Uterus (tissue), 4 donors: ENCODE measurements around the gene VEZT. TPM values are rescaled to one million over a fixed set of nuclear protein-coding genes. Genes with fewer than 3 reads are reported as not detected.

Experiments used
- DNase-seq, 2 donors: peaks; one replicate each; pipeline ENCODE4 v3.0.0-alpha.2; 2019 to 2020
- H3K27ac ChIP-seq, 2 donors: fragments of 200-600 bp; sonication (generic); 1 replicate in 1 of 2; 2 replicates in 1 of 2; pipeline ENCODE4 v1.5.1; 2016 to 2018
- H3K27me3 ChIP-seq, 2 donors: fragments of 200-600 bp; sonication (generic); one replicate each; pipeline ENCODE4 v1.5.1; 2018 to 2019; ENCODE audit warnings: control low read depth in 1 of 2
- H3K36me3 ChIP-seq, 2 donors: fragments of 200-600 bp; sonication (generic); one replicate each; pipeline ENCODE4 v1.5.1; 2019; ENCODE audit warnings: control low read depth in 1 of 2
- H3K4me1 ChIP-seq, 2 donors: fragments of 200-600 bp; sonication (generic); one replicate each; pipeline ENCODE4 v1.5.1; 2018 to 2019; ENCODE audit warnings: control low read depth in 1 of 2
- H3K4me3 ChIP-seq, 2 donors: fragments of 200-600 bp; sonication (generic); 1 replicate in 1 of 2; 2 replicates in 1 of 2; pipeline ENCODE4 v1.5.1; 2018 to 2019; ENCODE audit warnings: mild to moderate bottlenecking in 1 of 2
- H3K9me3 ChIP-seq, 2 donors: fragments of 200-600 bp; sonication (generic); one replicate each; pipeline ENCODE4 v1.5.1; 2019; ENCODE audit warnings: control low read depth in 1 of 2
- POLR2A ChIP-seq, 2 donors: fragments of 450-650 bp; IDR thresholded peaks; one replicate each; pipeline ENCODE4 v1.6.1; 2016; ENCODE audit warnings: antibody characterized with exemption in 2 of 2, mild to moderate bottlenecking in 1 of 2, moderate library complexity in 1 of 2
- intact Hi-C: fragments of 100-400 bp; cut with DNase I; formaldehyde crosslinking; loops from one replicate; pipeline ENCODE4 v1.15.1; 2023; ENCODE audit warnings: low total_unique reads
- total RNA-seq, 4 donors: library from RNA; depleted of rRNA in 3 of 4; stranded (reverse); fragments of >200 nt in 3 of 4; gene quantifications; one replicate each; pipeline versions ENCODE4 v1.1.0 to v1.2.4, GENCODE V29; 2014 to 2023
- TF ChIP-seq, protein P1 (sequence below), 4 experiments: fragments of 200-600 bp in 2 of 4; fragments of 450-650 bp in 2 of 4; sonication (generic) in 2 of 4; IDR thresholded peaks; one replicate each; pipeline ENCODE4 v1.5.1; 2016 to 2019; ENCODE audit warnings: antibody characterized with exemption in 4 of 4, mild to moderate bottlenecking in 2 of 4, moderate library complexity in 1 of 4
- donor health status: DM: yes; HTN: yes; CAD: no.

Gene VEZT
- total RNA-seq, 4 donors from 2014 or later: 38.9 to 172 (median 70.7) TPM

DNA sequence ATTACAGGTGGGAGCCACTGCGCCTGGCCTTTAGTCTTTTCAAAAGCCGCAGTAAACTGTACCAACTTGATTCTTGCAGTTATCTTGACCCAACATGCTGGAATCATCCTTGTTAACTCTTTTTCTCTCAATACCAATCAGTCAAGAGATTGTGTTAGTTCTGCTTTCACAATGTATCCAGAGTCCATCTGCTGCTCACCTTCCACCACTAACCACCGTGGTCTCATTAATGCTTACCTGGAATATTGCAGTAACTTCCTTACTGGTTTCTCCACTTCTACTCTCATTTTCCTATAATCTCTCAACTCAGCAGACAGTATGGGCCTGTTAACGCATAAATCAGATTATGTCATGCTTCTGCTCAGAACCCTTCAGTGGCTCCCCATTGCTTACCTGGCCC is 62.2 kb downstream of the VEZT start:
- H3K27ac ChIP-seq: no peak overlapping the region
- TF ChIP-seq POLR2A (IDR thresholded peaks at IDR 0.05): no peak
- TF ChIP-seq, protein P1, sequence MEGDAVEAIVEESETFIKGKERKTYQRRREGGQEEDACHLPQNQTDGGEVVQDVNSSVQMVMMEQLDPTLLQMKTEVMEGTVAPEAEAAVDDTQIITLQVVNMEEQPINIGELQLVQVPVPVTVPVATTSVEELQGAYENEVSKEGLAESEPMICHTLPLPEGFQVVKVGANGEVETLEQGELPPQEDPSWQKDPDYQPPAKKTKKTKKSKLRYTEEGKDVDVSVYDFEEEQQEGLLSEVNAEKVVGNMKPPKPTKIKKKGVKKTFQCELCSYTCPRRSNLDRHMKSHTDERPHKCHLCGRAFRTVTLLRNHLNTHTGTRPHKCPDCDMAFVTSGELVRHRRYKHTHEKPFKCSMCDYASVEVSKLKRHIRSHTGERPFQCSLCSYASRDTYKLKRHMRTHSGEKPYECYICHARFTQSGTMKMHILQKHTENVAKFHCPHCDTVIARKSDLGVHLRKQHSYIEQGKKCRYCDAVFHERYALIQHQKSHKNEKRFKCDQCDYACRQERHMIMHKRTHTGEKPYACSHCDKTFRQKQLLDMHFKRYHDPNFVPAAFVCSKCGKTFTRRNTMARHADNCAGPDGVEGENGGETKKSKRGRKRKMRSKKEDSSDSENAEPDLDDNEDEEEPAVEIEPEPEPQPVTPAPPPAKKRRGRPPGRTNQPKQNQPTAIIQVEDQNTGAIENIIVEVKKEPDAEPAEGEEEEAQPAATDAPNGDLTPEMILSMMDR (IDR thresholded peaks at IDR 0.05): no peak
- DNase-seq: no peak
- no peaks in the 10 kb centered on the region for H3K27me3 ChIP-seq
- H3K9me3 ChIP-seq: no peaks in the 10 kb centered on the region
- intact Hi-C loops: no loop called here
- H3K4me1 ChIP-seq: no peaks in the 10 kb centered on the region
- no peaks in the 10 kb centered on the region for H3K36me3 ChIP-seq
- H3K4me3 ChIP-seq: no peak overlapping the region

DNA sequence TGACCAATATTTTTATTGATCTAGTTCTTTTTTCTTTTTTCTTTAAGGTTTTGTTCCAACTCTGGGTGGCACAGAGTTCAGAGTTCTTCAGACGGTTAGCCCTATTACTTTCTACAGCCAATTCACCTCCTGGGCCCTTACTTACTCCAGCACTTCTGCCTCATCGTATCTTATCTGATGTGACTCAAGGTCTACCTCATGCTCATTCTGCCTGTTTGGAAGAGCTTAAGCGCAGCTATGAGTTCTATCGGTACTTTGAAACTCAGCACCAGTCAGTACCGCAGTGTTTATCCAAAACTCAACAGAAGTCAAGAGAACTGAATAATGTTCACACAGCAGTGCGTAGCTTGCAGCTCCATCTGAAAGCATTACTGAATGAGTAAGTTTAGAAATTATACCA is 64.7 kb downstream of the VEZT start:
- no peaks in the 10 kb centered on the region for H3K36me3 ChIP-seq
- intact Hi-C loops: no loop called here
- no peak for TF ChIP-seq POLR2A (IDR thresholded peaks at IDR 0.05)
- TF ChIP-seq, protein P1 (IDR thresholded peaks at IDR 0.05): no peak
- no peaks in the 10 kb centered on the region for H3K4me1 ChIP-seq
- H3K9me3 ChIP-seq: no peaks in the 10 kb centered on the region
- no peak overlapping the region for H3K4me3 ChIP-seq
- no peaks in the 10 kb centered on the region for H3K27me3 ChIP-seq
- DNase-seq: no peak
- H3K27ac ChIP-seq: no peak overlapping the region

DNA sequence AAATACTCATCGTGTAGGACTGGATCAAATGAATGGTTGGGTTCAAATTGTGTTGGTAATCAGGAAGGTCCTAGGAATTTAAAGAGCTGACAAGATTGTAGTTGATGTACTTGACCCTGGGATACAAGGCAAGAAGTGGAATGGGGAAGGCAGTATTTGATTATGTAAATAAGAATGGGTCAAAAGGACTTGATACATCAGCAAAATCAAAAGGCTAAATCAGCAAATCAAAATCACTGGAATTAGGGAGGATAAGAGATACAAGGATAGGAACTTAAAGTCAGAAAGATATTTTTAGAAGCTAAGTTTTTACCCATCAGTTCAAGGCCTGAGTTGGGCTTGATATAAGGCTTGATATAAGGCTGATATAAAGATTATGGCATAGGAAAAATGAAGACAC is 65.8 kb downstream of the VEZT start:
- no peak overlapping the region for H3K4me3 ChIP-seq
- DNase-seq: no peak
- H3K9me3 ChIP-seq: no peaks in the 10 kb centered on the region
- no peaks in the 10 kb centered on the region for H3K4me1 ChIP-seq
- H3K27me3 ChIP-seq: no peaks in the 10 kb centered on the region
- no peak overlapping the region for H3K27ac ChIP-seq
- TF ChIP-seq POLR2A (IDR thresholded peaks at IDR 0.05): no peak
- TF ChIP-seq, protein P1 (IDR thresholded peaks at IDR 0.05): no peak
- H3K36me3 ChIP-seq: no peaks in the 10 kb centered on the region
- intact Hi-C loops: no loop called here

DNA sequence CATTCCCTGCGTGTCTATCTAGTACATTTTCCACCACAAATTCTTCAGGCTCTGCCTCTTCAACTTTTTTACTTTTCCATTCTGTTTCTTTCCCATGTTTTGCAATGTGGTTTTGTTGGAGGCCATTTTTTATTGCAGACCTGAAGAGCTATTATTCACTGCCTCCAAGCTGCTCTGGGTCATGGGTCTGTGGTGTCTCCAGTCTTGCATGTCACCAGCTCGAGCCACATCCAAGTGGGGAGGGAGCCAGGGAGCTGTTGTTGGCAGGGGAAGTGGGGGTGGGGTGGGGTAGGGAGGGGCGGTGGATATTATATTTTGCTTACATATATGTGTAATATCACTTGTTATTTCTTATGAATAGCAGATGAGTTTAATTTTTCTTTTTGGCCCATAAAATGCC is 69.1 kb downstream of the VEZT start:
- Histone ChIP-seq H3K9me3 (no peaks in the 10 kb centered on the region), H3K4me3 (no peak overlapping the region), H3K4me1 (no peaks in the 10 kb centered on the region), H3K27me3 (no peaks in the 10 kb centered on the region), H3K27ac (no peak overlapping the region), H3K36me3 (no peaks in the 10 kb centered on the region)
- TF ChIP-seq, protein P1 (IDR thresholded peaks at IDR 0.05): no peak
- no peak for TF ChIP-seq POLR2A (IDR thresholded peaks at IDR 0.05)
- no peak for DNase-seq
- intact Hi-C loops: no loop called here

DNA sequence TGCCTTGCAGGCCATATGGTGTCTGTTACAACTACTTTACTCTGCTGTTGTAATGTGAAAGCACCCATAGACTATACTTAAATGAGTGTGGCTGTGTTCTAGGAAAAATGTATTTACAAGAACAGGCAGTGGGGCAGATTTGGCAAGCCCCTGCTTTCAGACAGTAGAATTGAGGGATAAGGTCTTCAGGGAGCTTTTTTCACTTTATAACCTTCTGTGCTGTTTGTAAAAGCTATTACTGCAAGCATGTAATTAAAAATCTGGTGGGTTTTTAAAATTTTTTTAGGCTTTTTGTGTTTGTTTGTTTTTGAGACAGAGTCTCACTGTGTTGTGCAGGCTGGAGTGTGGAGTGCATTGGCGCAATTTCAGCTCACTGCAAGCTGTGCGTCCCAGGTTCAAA is 73.9 kb downstream of the VEZT start:
- intact Hi-C loops: no loop called here
- Histone ChIP-seq H3K9me3 (no peaks in the 10 kb centered on the region), H3K36me3 (no peaks in the 10 kb centered on the region), H3K4me1 (no peaks in the 10 kb centered on the region), H3K4me3 (no peak overlapping the region), H3K27me3 (no peaks in the 10 kb centered on the region), H3K27ac (no peak overlapping the region)
- no peak for DNase-seq
- TF ChIP-seq, protein P1 (IDR thresholded peaks at IDR 0.05): no peak
- no peak for TF ChIP-seq POLR2A (IDR thresholded peaks at IDR 0.05)
